SU-DHL-6 (cell line): ENCODE measurements around the gene CD300E.

Experiments
- CTCF ChIP-seq: fragments of 200-600 bp; sonication (generic); IDR thresholded peaks from one replicate; pipeline ENCODE4 v1.5.1; 2017; ENCODE audit warnings: antibody characterized with exemption, mild to moderate bottlenecking, low read length, moderate library complexity; ENCODE audit not compliant: insufficient read depth, poor library complexity, severe bottlenecking
- EZH2phosphoT487 ChIP-seq: fragments of 200-600 bp; sonication (generic), shearing (Covaris generic); conservative IDR thresholded peaks from 2 replicates; pipeline ENCODE4 v1.6.1; 2018; ENCODE audit warnings: mild to moderate bottlenecking, antibody characterized with exemption, low read length, moderate library complexity, mixed read lengths

GRCh38 chr17:74584292-74585060 lies 39.1 kb downstream of the CD300E start:
- TF ChIP-seq CTCF: no peak
- TF ChIP-seq EZH2phosphoT487: no peak
